CD4-positive, alpha-beta T cell treated with Interleukin-10 for 1 hour (primary cell): ENCODE measurements around the gene POGLUT3.

Experiments
- DNase-seq: peaks from one replicate; pipeline ENCODE4 v3.0.0-alpha.2; 2020

POGLUT3 gene, protein sequence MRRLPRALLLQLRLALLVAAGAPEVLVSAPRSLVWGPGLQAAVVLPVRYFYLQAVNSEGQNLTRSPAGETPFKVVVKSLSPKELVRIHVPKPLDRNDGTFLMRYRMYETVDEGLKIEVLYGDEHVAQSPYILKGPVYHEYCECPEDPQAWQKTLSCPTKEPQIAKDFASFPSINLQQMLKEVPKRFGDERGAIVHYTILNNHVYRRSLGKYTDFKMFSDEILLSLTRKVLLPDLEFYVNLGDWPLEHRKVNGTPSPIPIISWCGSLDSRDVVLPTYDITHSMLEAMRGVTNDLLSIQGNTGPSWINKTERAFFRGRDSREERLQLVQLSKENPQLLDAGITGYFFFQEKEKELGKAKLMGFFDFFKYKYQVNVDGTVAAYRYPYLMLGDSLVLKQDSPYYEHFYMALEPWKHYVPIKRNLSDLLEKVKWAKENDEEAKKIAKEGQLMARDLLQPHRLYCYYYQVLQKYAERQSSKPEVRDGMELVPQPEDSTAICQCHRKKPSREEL

DNA sequence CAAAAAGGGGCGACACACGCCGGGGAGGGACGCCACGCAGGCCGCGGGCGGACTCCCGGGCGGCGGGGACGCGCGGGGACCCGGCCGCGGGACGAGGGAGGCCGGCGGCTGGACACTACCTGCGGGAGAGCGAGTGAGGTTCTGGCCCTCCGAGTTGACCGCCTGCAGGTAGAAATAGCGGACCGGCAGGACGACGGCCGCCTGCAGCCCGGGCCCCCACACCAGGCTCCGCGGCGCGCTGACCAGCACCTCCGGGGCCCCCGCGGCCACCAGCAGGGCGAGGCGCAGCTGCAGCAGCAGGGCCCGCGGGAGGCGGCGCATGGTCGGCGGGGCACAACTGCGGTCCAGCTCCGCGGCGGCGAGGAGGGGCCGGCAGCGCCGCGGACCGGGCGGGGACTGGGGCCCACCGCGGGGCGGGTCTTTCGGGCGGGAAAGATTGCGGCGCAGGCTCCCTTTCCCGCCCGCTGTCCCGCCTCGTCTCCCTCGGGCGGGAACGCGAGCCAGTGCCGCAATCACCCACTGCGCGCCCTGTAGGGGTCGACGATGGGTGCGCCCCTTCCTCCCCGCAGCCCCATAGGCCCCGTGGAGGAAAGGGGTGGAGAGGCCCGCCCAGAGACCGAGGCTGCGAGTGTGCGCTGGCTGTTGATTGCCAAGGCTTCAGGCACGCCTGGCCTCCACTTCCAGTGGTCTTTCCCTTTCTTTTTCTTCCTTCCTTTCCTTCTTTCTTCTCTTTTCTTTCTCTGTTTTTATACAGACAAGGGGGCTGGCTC lies at the start of gene POGLUT3:
Gene POGLUT3, minus strand, starts transcription at position 339 of the 770 bp plus-strand sequence. Its CDS starts 18 bp downstream, at position 321.
- peak; percentile 48 for DNase-seq

DNA sequence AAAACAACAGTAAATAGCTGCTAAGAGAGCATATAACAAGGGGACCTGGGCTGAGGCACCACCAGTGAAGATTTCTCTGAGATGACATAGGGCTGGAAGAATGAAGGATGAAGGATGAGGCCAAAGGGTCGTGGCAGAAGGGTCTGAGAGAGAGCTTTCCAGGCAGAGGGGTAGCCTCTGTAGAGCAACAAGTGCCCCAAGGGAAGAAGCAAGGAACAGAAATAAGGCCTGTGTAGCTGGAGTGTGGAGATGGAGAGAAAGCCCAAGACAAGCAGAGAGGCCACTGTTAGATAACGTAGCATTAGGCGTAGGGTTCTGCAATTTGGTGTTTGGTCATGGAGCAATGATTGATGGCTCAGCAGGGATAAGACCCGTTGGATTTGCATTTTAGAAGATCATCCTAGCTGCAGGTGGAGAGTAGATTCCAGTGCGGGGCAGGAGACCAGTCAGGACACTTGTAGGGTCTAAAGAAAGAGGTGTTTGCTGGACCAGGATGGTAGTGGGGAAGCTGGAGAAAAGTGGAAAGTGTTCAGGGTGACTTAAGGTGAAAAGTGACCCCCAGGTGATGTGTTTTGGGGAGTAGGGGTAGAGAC lies 47.8 kb upstream of the POGLUT3 start:
- no peak for DNase-seq

DNA sequence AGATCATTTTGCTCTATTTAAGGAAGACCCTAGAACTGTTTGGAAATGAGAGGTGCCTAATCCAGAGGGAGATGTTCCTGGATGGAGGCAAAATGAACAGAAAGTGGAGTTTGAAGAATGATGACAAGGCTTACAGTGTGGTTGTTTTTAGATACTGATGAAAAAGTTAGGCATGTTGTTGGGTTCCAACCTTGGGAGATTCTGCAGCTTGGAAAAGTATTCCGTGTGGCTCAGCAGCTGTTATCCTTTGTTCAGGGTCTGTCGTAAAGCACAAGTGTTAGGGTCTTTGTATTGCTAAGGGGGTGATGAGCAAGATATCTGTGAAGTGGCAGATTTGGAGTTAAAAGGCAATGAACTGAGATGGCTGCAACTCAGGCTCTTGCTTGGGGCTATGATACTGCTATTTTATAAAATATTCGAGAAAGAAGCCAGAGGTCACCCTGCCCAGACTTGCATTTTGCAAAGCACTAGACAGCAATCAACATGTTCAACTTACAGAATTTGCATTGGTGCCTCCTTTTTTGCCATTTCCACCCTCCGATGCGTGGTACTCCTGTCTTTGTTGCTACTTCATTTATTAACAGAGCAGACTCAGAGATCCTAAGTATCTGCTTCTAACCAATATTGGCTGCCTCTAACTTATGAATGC lies 45.3 kb upstream of the POGLUT3 start:
- no peak for DNase-seq

DNA sequence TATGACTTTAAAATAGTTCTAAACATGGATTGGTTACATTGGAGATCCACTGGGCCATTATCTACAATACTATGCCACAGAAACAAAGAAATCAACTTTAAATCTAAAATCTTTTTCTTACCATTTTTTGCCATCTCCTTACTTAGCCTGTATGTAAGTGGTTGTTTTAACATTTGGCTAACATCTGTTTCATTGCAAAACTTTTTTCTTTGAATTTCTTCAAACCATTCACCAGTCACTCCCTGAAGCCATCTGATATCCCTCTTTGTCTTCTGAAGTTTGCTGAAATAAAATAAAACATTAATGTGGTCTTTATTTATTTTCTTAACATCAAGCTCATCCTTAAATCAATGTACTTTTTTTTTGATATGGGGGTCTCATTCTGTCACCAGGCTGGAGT lies 43.3 kb upstream of the POGLUT3 start:
- no peak for DNase-seq

DNA sequence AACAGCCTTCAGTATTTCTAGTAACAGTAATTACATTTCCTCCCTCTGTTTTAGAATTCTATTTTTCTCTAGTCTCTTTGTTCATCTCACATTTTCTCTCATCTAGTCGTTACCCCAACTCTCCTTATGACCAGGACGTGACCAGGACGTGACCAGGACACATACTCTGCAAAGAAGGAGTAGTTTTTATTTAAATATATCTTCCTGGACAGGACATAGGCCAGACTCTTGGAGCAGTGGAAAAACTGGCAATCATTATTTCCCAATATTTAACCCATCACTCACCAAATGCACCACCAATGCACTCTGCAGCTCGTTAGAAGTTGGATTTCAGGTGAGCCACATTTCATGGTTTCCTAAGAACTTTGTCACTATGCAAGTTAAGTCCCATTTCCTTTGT lies 40.3 kb upstream of the POGLUT3 start:
- DNase-seq: no peak

DNA sequence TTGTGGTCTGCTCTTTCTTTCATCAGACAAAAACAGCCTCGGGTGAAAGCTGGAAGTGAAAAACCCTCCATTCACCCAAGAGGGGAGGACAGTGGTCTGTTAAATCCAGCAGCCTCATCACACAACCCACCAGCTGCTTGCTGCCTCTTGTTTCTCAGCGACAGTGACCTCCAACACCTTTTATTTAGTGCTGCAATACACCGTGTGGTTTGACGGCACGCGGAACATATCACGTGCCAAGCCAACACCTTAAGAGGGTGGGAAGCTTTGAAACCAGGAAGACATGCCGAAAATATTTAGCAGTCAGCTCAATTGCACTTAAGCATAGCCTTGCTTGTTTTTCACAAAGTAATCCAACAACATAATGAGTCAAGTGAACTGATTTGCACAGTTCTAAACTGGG lies 39.8 kb upstream of the POGLUT3 start:
- peak; percentile 7 for DNase-seq

DNA sequence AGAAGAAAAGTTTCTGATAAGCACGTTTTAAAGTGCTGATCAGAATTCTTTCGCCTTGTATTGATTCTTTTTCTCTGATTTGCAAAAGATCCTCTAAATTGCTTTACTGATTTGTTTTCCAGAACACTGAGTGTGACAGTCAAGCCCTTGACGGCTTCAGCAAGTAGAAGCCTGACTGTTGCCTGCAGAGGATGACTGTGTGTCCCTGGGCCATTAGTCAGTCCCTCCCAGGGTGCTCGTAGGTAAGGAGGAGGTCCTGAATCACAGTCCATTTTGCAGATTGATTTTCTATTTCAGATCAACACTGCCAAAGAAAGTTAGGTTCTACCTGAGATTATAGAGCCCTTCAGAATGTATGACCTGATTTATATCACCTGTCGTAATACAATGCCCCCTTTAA lies 38.6 kb upstream of the POGLUT3 start:
- no peak for DNase-seq

DNA sequence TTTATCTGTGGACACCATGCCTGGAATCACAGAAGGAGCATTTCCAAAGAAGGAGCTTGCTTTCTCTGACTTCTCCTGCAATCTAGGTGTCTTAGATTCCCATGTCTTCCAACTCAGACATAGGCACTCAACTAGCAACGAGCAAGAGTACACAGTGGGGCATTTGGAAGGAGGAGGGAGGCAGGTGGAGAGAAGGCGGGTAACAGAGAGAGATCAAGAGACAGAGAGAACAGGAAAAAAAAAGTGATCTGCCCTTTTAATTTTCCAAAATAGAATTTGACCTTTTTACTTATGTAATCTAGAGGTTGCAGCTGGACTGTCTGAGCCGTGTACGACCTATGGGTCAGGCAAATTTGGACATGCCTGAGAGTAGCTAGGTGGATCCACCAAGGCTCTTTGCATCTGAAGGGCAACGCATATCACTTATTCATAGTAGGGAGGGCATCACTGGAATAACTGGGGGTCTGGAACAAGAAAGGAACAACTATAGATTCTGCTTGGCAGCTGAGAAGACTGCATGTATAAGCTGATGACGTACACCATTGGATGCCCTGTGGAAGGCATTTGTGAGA lies 37.3 kb upstream of the POGLUT3 start:
- no peak for DNase-seq

DNA sequence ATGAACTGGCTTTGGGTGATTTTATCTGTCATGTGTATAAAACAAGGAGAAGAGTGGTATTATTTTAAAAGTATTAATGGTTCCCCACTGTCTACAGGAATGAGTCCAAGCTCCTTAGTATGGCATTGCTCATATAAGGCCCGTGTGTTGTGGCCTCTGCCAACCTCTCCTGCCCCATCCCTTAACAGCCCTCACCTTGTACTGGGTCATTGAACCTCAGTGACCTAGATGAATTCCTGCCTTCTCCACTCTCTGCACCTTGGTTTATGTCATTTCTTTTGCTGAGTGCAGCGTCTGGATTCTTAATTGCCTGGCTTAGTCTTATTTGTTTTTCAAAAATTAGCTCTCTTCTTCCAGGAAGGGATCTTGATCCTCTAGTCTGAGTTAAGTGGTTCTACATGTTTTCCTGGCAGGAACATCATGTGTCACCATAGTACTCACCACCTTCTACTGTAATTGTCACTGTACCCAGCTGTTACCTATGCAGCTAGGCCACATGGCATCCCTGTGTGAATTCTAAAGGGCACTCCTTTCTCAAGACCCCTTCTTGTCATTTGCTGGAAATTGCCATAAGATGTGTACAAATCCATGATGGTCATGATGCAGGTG lies 36.2 kb upstream of the POGLUT3 start:
- no peak for DNase-seq

DNA sequence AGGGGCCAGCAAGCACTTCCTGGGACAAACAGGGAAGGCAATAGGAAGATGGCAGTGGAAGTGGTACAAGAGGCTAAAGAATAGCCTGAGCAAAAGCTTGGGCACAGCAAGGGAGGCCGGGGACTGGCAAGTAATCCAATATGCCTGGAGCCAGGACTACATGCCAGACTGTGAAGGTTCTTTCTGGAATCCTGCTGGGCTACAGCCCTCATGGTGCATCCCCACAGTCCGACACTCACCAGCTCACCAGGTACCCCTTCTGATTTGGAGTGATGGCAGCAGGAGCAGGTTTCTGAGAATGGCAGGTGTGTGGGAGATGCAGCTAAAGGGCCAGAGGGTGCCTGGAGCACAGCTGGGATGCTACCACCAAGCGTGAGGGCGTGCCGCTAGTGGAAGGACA lies 32.2 kb upstream of the POGLUT3 start:
- no peak for DNase-seq

DNA sequence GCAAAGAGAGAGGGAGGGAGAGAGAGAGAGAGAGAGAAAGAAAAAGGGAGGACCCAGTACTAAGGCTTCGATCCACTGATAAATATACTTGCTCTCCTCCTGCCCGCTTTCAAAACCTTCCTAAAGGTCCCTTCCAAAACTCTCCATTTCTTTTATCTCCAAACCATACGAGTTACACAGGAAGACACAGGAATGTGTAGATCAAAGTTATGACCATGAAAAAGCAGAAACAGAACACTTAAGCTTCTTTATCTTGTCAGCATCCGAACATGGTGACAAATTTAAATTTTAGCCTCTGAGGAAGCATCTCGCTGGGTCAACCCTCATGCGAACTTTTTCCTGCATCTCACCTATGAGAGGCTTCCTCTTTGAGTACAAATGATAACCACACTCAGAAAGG lies 29.2 kb upstream of the POGLUT3 start:
- DNase-seq: no peak

DNA sequence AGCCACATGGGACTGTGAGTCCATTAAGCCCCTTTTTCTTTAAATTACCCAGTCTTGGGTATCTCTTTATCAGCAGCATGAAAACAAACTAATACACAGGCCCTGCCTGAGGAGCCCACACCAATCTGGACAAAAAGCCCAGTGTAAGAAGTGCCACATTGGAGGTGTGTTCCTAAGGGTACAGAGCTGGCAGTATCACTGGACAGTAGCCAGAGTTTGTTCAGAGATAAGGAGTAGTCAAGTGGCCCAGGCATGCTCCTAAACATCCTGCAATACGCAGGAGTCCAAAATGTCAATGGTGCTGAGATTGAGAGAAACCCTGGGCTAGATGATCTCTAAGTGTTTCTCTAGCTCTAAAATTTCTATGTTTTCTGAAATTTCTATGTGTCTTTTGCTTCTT lies 27.0 kb upstream of the POGLUT3 start:
- no peak for DNase-seq

DNA sequence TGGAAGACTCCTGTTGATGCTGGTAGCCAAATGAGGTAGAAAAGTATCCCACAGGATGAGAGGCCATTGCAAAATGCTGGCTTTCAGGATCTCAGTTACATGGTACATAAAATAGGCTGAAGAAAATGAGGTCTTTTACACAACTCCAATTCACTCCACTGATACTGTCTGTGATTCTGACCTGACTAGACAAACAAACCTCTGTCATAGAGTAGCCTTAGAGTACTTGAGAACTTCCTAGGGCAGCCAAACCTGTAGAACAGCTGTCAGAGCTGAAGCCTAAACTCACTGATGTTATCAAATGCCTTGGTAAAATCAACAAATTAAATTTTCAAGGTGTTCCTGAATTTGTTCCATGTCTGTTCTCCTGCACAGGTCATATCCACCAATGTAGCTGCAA lies 26.2 kb upstream of the POGLUT3 start:
- no peak for DNase-seq

DNA sequence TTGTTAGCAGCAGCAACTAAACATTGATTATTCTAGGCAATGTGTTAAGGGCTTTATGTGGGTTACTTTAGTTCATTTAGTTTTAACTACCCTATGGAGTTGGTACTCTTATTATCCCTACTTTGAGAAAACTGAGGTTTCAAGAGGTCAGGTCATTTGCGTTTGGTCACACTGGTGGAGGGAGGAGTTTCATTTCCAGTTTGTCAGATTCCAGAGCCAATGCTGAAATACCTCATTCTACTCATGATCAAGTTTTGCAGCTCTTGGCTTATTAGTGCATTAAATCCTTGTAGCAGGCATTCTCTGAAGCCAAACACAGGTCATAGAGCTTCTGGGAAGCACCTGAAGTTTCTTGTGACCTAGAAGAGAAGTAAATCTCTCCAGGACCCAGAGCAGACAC lies 24.1 kb upstream of the POGLUT3 start:
- no peak for DNase-seq

DNA sequence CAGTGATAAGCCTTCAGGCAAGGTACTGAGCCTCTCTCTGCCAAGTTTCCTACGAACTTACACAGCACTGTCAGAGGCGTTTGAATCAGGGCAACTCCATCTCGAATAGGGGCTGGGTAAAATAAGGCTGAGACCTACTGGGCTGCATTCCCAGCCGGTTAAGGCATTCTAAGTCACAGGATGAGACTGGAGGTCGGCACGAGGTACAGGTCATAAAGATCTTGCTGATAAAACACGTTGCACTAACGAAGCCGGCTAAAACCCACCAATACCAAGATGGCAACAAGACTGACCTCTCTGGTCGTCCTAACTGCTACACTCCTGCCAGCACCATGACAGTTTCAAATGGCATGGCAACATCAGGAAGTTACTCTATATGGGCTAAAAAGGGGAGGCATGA lies 20.4 kb upstream of the POGLUT3 start:
- DNase-seq: no peak

DNA sequence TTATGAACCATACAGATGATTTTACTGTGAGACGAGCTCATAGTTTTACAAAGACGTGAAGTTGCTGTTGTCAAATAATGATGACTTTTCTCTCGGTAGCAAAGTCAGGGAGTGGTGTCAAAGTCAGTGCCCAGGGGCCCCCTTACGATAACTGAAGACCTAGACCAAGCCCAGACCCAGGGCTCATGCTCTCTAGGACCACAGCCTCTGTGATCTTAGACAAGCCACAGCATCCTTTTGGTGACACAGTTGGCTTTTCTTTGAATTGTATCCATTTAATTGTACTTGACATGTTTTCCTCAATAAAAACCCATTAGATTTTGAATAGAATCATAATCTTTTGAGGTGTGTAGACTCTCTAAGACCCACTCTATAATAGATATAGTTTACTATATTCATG lies 17.9 kb upstream of the POGLUT3 start:
- no peak for DNase-seq

DNA sequence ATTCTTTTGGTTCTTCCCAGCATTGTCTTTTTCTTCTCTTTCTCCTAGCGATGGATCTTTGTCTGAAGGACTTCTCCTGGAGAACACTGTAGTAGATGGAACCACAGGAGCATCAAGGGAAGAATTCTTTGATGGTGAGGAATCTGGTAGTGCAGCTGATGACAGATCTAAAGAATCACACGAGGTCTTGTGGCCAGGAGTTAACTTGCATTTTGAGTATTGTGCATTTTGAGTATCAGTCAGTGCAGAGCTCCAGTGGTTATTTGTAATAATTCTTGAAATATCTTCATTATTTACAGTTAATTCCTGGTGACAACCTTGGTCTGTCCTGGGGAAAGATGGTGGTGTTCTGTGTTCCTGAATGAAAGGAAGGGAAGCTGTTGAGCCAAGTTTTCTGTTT lies 14.5 kb upstream of the POGLUT3 start:
- DNase-seq: no peak

DNA sequence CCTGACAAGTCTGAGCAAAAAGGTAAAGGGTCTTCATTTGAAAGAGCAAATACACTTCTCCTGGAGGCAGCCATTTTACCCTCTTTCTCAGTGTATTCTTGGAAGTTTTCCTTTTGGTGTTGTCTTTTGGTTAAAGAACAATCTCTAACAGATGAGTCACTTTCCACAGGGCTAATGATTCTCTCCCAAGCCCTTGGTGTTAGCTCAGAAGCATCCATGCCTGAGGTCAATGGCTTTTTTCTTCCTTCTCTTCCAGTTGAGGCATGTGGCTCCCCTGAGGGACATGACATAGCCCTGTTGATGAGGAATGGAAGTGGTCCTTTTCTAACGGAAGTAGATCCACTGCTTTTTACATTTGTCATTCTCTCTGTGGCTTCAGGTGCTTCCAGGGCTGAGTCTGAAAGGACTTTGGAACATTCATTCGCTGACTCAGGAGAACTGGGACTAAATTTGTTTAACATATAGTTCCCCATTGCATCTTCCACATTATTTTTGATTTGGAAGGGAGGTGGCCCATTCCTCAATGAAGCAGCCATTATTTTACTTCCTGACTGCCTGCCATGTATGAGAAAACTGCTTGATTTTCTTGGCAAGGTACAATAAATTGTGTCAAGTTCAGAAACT lies 13.8 kb upstream of the POGLUT3 start:
- no peak for DNase-seq

DNA sequence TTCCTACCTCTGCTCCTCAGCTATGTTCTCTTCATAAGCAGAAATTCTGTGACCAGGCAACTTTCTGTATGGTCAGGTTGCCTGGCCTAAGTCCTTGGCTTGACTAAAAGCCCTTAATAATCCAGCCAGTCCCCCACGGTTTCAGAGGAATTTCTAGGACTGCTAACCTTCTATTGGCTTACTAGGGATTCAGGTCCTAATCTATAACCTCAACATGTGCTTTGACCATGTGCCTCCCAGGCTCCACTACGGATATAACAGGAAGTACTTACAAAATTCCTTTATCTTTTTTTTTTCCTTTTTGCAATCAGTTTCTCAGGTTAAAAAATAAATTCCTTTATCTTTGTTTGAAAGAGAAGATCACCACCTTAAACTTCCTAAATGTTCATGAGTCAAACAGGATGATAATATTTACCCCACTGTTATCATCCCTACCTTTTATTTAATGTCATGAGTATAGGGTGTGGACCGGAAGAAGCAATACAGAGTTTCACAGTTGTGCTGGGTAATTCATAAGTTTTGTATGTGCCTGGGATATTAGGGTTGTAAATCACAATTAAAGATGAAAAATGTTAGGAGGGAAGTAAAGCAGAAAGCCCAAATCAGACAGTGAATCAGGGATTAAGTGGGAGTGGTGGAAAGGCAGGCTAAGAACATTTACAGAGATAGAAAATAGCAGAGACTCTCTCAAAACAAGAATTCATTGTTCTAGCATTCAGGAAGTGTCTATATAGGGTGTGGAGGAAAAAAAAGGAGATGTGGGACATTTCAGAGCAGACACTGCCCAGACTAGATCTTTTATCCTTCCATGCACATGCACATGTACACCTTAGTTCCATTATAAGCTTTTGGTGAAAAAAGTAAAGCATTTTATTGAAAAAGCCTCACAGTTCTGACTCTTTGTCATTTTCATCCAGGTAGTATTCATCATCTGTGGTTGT lies 10.7 kb upstream of the POGLUT3 start:
- no peak for DNase-seq

DNA sequence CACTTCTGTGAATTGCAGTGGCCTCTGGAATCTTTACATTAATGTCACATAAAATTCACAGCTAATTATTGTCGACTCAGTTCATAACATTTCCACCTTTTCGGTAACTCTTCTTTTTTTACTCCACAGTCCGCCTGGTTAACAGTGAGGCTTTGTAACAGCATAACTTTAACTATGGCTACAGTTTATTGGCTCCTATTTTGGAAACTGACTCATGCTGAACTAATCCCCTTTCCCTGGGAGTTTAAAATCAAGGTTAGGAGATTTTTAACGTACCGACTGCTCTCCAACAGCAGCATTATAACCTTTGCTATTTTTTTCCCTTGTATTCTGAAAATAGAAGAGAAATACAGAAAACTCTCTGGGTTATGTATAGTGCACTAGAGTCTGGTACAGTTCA lies 3.2 kb upstream of the POGLUT3 start:
- DNase-seq: no peak

DNA sequence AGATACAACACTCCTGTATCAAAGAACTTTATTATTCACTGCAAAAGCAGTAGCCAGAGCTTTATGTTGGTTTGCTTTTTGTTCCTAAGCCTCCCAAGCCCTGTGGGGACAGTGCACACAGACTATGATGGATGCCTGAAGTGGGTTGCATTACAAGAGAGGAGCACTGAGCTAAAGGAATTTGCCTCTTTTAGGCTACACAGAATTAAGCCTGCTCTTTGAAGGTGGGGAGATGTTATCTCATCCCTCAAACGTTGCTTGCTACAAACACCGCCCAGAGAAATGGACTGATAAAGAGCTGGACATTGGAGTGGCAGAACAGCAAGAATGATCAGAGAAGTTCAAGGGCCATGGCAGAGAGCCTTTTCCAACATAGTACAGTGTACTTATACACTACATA lies 2.5 kb upstream of the POGLUT3 start:
- no peak for DNase-seq
